Neural progenitor cell (in vitro differentiated cells): ENCODE data around the gene PPP2R1B. TPM values are rescaled to one million over a fixed set of nuclear protein-coding genes. Genes with fewer than 3 reads are reported as not detected.

Source experiments
- DNase-seq: peaks from one replicate; pipeline ENCODE4 v3.0.0-alpha.2; 2016; ENCODE audit warnings: low spot score
- H2AFZ ChIP-seq: fragments of 200-600 bp; sonication (generic); replicated peaks from 2 replicates; pipeline ENCODE4 v1.6.1; 2016; ENCODE audit warnings: antibody characterized with exemption
- H3F3A ChIP-seq: fragments of 200-600 bp; sonication (generic); 2 replicates; pipeline ENCODE4 v1.6.1; 2016; ENCODE audit warnings: antibody characterized with exemption, low read depth
- H3K27ac ChIP-seq: fragments of 200-600 bp; sonication (generic); 2 replicates; pipeline ENCODE4 v1.5.1; 2016; ENCODE audit warnings: mild to moderate bottlenecking
- H3K27me3 ChIP-seq: fragments of 200-600 bp; sonication (generic); 2 replicates; pipeline ENCODE4 v1.6.1; 2016; ENCODE audit warnings: mild to moderate bottlenecking, moderate library complexity
- H3K36me3 ChIP-seq: fragments of 200-600 bp; sonication (generic); 2 replicates; pipeline ENCODE4 v1.5.1; 2016
- H3K4me1 ChIP-seq: fragments of 200-600 bp; sonication (generic); 2 replicates; pipeline ENCODE4 v1.6.1; 2016; ENCODE audit warnings: mixed run types
- H3K4me2 ChIP-seq: fragments of 200-600 bp; sonication (generic); 2 replicates; pipeline ENCODE4 v1.6.1; 2016
- H3K4me3 ChIP-seq: fragments of 200-600 bp; sonication (generic); 2 replicates; pipeline ENCODE4 v1.5.1; 2016
- H3K79me2 ChIP-seq: fragments of 200-600 bp; sonication (generic); 2 replicates; pipeline ENCODE4 v1.6.1; 2016; ENCODE audit warnings: low read depth
- H3K9ac ChIP-seq: fragments of 200-600 bp; sonication (generic); 2 replicates; pipeline ENCODE4 v1.6.1; 2016
- H3K9me3 ChIP-seq: fragments of 200-600 bp; sonication (generic); 2 replicates; pipeline ENCODE4 v1.5.1; 2016; ENCODE audit warnings: low read depth
- H4K20me1 ChIP-seq: fragments of 200-600 bp; sonication (generic); 2 replicates; pipeline ENCODE4 v1.6.1; 2016; ENCODE audit warnings: low read depth
- H3K27ac Mint-ChIP-seq: 3 replicates; pipeline ENCODE4 v1.8.0; 2021; ENCODE audit warnings: mixed read lengths
- H3K27me3 Mint-ChIP-seq: 2 replicates; pipeline ENCODE4 v1.8.0; 2022; ENCODE audit warnings: low read depth, mild to moderate bottlenecking, inconsistent platforms, moderate library complexity, mixed read lengths; ENCODE audit not compliant: insufficient read depth
- H3K36me3 Mint-ChIP-seq: 3 replicates; pipeline ENCODE4 v1.8.0; 2021; ENCODE audit warnings: mixed read lengths
- H3K4me1 Mint-ChIP-seq: 3 replicates; pipeline ENCODE4 v1.8.0; 2021; ENCODE audit warnings: mixed read lengths
- H3K4me3 Mint-ChIP-seq: 3 replicates; pipeline ENCODE4 v1.8.0; 2021; ENCODE audit warnings: mild to moderate bottlenecking, moderate library complexity, mixed read lengths
- H3K9me3 Mint-ChIP-seq: 3 replicates; pipeline ENCODE4 v1.8.0; 2020; ENCODE audit warnings: mixed read lengths
- EZH2 ChIP-seq: fragments of 200-600 bp; sonication (generic); IDR thresholded peaks from 2 replicates; pipeline ENCODE4 v1.6.1; 2017; ENCODE audit warnings: antibody characterized with exemption, mild to moderate bottlenecking, moderate library complexity
- EZH2phosphoT487 ChIP-seq: fragments of 200-600 bp; sonication (generic); IDR thresholded peaks from 2 replicates; pipeline ENCODE4 v1.6.1; 2017; ENCODE audit warnings: antibody characterized with exemption
- total RNA-seq: library from RNA; depleted of rRNA; stranded (reverse); fragments of >200 nt; gene quantifications from 2 replicates; pipeline ENCODE4 v1.2.3, GENCODE V29; 2015; ENCODE audit warnings: low replicate concordance
- TF ChIP-seq, protein P1 (sequence below): fragments of 200-600 bp; sonication (generic); IDR thresholded peaks from 2 replicates; pipeline ENCODE4 v1.5.1; 2017; ENCODE audit warnings: antibody characterized with exemption, mild to moderate bottlenecking

Gene PPP2R1B
- total RNA-seq, 1 donor from 2014 or later, result 68.4 TPM

DNA sequence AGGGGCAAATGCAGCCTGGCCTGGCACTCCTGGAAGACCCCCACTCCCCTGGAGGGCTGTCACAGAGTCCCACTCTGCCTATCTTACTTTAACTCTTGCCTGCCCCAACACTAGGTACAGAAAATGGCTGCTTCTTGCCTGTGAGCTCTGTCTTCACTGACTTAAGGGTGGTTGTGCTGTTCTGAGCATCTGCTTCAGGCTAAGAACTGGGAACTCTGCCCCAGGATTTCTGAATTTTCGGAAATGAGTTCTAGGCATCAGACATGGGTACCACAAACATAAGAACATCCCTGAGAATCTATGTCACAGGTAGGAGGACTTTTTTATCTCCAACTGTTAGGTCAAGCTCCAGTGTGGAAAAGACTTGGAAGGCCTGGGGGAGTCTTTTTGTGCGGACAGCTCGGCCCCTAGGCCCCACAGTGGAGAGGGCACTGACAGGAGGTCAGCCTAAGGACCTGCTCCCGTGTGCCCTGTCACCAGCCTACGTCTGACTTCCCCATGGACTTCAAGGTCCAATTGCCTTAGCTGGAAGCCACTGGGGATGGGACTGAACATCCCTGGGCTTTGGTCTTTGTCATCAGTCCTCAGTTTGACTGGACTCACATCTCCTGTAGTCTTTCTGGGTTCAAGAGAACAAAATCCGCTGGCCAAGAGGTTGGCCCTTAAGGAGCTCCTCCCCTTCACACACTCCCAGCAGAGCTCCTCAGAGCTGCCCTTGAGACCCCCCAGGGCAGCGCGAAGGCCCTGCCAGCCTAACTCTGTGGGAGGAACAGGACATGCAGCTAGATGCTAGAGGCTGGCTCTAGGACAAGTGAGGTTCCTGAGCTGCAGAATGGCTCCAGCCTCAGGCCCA is 31.9 kb downstream of the PPP2R1B start:
- H2AFZ ChIP-seq, result no peak overlapping the region
- H3K36me3 ChIP-seq, result no peaks in the 10 kb centered on the region
- H3K27ac Mint-ChIP-seq, result peak overlapping the region; percentile 99
- no peaks in the 10 kb centered on the region for H3K9me3 ChIP-seq
- H4K20me1 ChIP-seq, result peaks cover 25% of the 10 kb centered on the region
- H3K27me3 Mint-ChIP-seq, result peaks cover 2% of the 10 kb centered on the region
- no peak overlapping the region for H3K4me2 ChIP-seq
- H3K9ac ChIP-seq, result no peak overlapping the region
- peak overlapping the region; percentile 53 for H3K27ac ChIP-seq
- H3K9me3 Mint-ChIP-seq, result no peaks in the 10 kb centered on the region
- H3K4me1 ChIP-seq, result peaks cover 16% of the 10 kb centered on the region
- H3F3A ChIP-seq, result peaks cover 18% of the 10 kb centered on the region
- DNase-seq, result no peak
- H3K4me3 ChIP-seq, result no peak overlapping the region
- TF ChIP-seq, protein P1, sequence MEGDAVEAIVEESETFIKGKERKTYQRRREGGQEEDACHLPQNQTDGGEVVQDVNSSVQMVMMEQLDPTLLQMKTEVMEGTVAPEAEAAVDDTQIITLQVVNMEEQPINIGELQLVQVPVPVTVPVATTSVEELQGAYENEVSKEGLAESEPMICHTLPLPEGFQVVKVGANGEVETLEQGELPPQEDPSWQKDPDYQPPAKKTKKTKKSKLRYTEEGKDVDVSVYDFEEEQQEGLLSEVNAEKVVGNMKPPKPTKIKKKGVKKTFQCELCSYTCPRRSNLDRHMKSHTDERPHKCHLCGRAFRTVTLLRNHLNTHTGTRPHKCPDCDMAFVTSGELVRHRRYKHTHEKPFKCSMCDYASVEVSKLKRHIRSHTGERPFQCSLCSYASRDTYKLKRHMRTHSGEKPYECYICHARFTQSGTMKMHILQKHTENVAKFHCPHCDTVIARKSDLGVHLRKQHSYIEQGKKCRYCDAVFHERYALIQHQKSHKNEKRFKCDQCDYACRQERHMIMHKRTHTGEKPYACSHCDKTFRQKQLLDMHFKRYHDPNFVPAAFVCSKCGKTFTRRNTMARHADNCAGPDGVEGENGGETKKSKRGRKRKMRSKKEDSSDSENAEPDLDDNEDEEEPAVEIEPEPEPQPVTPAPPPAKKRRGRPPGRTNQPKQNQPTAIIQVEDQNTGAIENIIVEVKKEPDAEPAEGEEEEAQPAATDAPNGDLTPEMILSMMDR, result no peak
- TF ChIP-seq EZH2phosphoT487 (no peak), EZH2 (no peak)
- no peaks in the 10 kb centered on the region for H3K27me3 ChIP-seq
- H3K4me1 Mint-ChIP-seq, result peaks cover 77% of the 10 kb centered on the region
- peak overlapping the region; percentile 69 for H3K4me3 Mint-ChIP-seq
- peaks cover 5% of the 10 kb centered on the region for H3K36me3 Mint-ChIP-seq
- H3K79me2 ChIP-seq, result no peaks in the 10 kb centered on the region

DNA sequence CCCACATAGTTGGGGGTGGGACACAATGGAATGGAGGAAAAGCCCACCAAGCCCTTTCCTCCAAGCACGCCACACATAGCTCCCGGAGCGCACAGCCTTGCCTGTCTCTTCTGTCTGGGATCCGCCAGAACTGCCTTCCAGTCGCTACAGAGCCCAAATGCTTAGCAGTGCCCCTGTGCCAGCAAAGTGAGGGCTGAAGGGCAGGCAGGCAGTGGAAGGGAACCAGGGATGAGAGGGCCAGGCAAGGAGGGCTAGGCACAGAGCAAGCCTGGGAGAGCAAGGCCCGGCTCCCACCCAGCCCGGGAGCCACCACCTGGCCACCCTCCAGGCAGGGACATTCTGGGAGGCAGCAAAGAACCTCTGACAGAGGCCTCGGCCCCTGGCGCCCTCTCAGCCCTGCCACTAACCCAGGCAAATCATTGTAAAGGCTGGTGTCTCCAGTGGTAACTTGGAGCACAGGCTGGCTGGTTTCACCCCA is 32.5 kb downstream of the PPP2R1B start:
- H3K36me3 ChIP-seq, result no peaks in the 10 kb centered on the region
- H3K27ac Mint-ChIP-seq, result peak overlapping the region; percentile 57
- peaks cover 14% of the 10 kb centered on the region for H3K4me1 ChIP-seq
- no peaks in the 10 kb centered on the region for H3K27me3 ChIP-seq
- peak overlapping the region; percentile 53 for H3K27ac ChIP-seq
- no peak overlapping the region for H3K9ac ChIP-seq
- no peaks in the 10 kb centered on the region for H3K9me3 ChIP-seq
- no peak overlapping the region for H3K4me3 ChIP-seq
- H3K4me1 Mint-ChIP-seq, result peaks cover 77% of the 10 kb centered on the region
- H4K20me1 ChIP-seq, result peaks cover 22% of the 10 kb centered on the region
- peaks cover 12% of the 10 kb centered on the region for H3F3A ChIP-seq
- H3K9me3 Mint-ChIP-seq, result no peaks in the 10 kb centered on the region
- H2AFZ ChIP-seq, result no peak overlapping the region
- no peak overlapping the region for H3K4me2 ChIP-seq
- peak; percentile 34 for DNase-seq
- no peak overlapping the region for H3K4me3 Mint-ChIP-seq
- H3K27me3 Mint-ChIP-seq, result peaks cover 2% of the 10 kb centered on the region
- TF ChIP-seq EZH2, result no peak
- no peak for TF ChIP-seq EZH2phosphoT487
- TF ChIP-seq, protein P1, result no peak
- H3K79me2 ChIP-seq, result no peaks in the 10 kb centered on the region
- H3K36me3 Mint-ChIP-seq, result peaks cover 8% of the 10 kb centered on the region

DNA sequence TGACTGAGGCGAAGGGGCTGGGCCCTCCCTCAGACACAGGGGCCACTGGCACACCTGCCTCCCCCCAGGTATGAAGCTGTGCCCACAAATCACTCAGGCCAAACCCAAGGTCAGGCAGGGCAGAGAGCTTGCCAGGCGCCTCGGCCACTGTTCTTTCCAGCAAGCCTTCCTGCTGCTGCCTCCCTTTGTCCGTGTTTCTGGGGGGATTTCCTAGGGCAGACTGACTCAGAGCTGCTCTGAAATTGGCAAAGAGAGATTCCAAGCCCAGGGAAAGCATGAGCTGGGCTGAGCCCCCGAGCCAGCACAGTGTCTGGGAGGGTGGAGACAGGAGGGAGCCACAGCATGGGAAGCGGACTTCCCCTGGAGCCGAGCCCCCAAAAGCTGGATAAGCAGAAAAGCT is 33.2 kb downstream of the PPP2R1B start:
- H3K9ac ChIP-seq, result no peak overlapping the region
- no peaks in the 10 kb centered on the region for H3K36me3 ChIP-seq
- Mint-ChIP-seq H3K27me3 (peaks cover 2% of the 10 kb centered on the region), H3K36me3 (peaks cover 8% of the 10 kb centered on the region), H3K9me3 (no peaks in the 10 kb centered on the region), H3K4me3 (peak overlapping the region; percentile 41), H3K27ac (peak overlapping the region; percentile 57), H3K4me1 (peaks cover 72% of the 10 kb centered on the region)
- H3K27ac ChIP-seq, result no peak overlapping the region
- peaks cover 7% of the 10 kb centered on the region for H3F3A ChIP-seq
- DNase-seq, result no peak
- no peak overlapping the region for H3K4me3 ChIP-seq
- no peaks in the 10 kb centered on the region for H3K9me3 ChIP-seq
- H3K4me1 ChIP-seq, result peaks cover 14% of the 10 kb centered on the region
- no peak overlapping the region for H2AFZ ChIP-seq
- TF ChIP-seq, protein P1, result no peak
- TF ChIP-seq EZH2 (no peak), EZH2phosphoT487 (no peak)
- peaks cover 16% of the 10 kb centered on the region for H4K20me1 ChIP-seq
- no peak overlapping the region for H3K4me2 ChIP-seq
- H3K27me3 ChIP-seq, result no peaks in the 10 kb centered on the region
- no peaks in the 10 kb centered on the region for H3K79me2 ChIP-seq
